IMR-90 (cell line): ENCODE data around the gene AP3D1. TPM values are rescaled to one million over a fixed set of nuclear protein-coding genes. Genes with fewer than 3 reads are reported as not detected.

ENCODE experiments used
- ELK1 ChIP-seq: fragments of 150-350 bp; IDR thresholded peaks from 2 replicates; pipeline ENCODE4 v1.6.1; 2016; ENCODE audit warnings: low read depth, mild to moderate bottlenecking, low read length, moderate library complexity, borderline replicate concordance
- MAFK ChIP-seq: IDR thresholded peaks from 2 replicates; pipeline ENCODE4 v1.6.1; 2012; ENCODE audit warnings: low read depth, low read length, improper control_type of control experiment
- polyA plus RNA-seq, 3 experiments: library from polyadenylated mRNA; depleted of rRNA; stranded (reverse); fragments of >200 nt; gene quantifications; 2 replicates each; pipeline ENCODE4 v1.2.3, GENCODE V29; 2012; ENCODE audit warnings: low replicate concordance in 1 of 3
- total RNA-seq: library from RNA; depleted of rRNA; stranded (reverse); fragments of >200 nt; gene quantifications from 2 replicates; pipeline ENCODE4 v1.2.3, GENCODE V29; 2012; rRNA removed

The AP3D1 gene
- total and polyA plus RNA-seq, 2 of the 4 experiments (the other 2 are of a cell fraction), result 75.3 to 129 TPM

GRCh38 chr19:2050991-2051772, 100.2 kb downstream of the AP3D1 start, which contains the start of gene MKNK2 (continued):
- TF ChIP-seq ELK1 (no peak), MAFK (no peak)

Other genes with a start within 250 kb of the AP3D1 start
- gene ADAT3, start 246.2 kb downstream of the AP3D1 start, total RNA-seq, result 0.28 and 0.36 TPM in 2 replicates
- 2.8 and 3.6 TPM in 2 replicates for gene ADAT3, start 246.2 kb downstream of the AP3D1 start, polyA plus RNA-seq (2012; rRNA removed)
- gene SCAMP4, start 246.2 kb downstream of the AP3D1 start, total RNA-seq, result 10.8 and 16.1 TPM in 2 replicates
- 24.0 and 28.1 TPM in 2 replicates for gene SCAMP4, start 246.2 kb downstream of the AP3D1 start, polyA plus RNA-seq (2012; rRNA removed)
- gene CSNK1G2, start 210.4 kb downstream of the AP3D1 start, total RNA-seq, result 35.6 and 38.0 TPM in 2 replicates
- 96.3 and 124 TPM in 2 replicates for gene CSNK1G2, start 210.4 kb downstream of the AP3D1 start, polyA plus RNA-seq (2012; rRNA removed)
- 24.4 and 25.8 TPM in 2 replicates for gene BTBD2, start 135.9 kb downstream of the AP3D1 start, total RNA-seq
- gene BTBD2, start 135.9 kb downstream of the AP3D1 start, polyA plus RNA-seq (2012; rRNA removed), result 65.7 and 67.1 TPM in 2 replicates
- gene MKNK2, start 100.3 kb downstream of the AP3D1 start, total RNA-seq, result 20.8 and 21.9 TPM in 2 replicates
- 31.8 and 37.5 TPM in 2 replicates for gene MKNK2, start 100.3 kb downstream of the AP3D1 start, polyA plus RNA-seq (2012; rRNA removed)
- 8.9 and 9.3 TPM in 2 replicates for gene MOB3A, start 55.2 kb downstream of the AP3D1 start, total RNA-seq
- gene MOB3A, start 55.2 kb downstream of the AP3D1 start, polyA plus RNA-seq (2012; rRNA removed), result 26.5 and 28.8 TPM in 2 replicates
- gene IZUMO4, start 54.7 kb downstream of the AP3D1 start, total RNA-seq, result 0.56 and 0.72 TPM in 2 replicates
- gene IZUMO4, start 54.7 kb downstream of the AP3D1 start, polyA plus RNA-seq (2012; rRNA removed), result 2.8 and 3.4 TPM in 2 replicates
- 2.5 TPM in 2 replicates for gene DOT1L, start 12.4 kb upstream of the AP3D1 start, total RNA-seq
- 12.6 and 22.0 TPM in 2 replicates for gene DOT1L, start 12.4 kb upstream of the AP3D1 start, polyA plus RNA-seq (2012; rRNA removed)
- gene PLEKHJ1, start 84.8 kb upstream of the AP3D1 start, total RNA-seq, result 31.7 and 33.1 TPM in 2 replicates
- 62.8 and 69.8 TPM in 2 replicates for gene PLEKHJ1, start 84.8 kb upstream of the AP3D1 start, polyA plus RNA-seq (2012; rRNA removed)
- 4.8 and 7.5 TPM in 2 replicates for gene SF3A2, start 85.3 kb upstream of the AP3D1 start, total RNA-seq
- gene SF3A2, start 85.3 kb upstream of the AP3D1 start, polyA plus RNA-seq (2012; rRNA removed), result 29.8 and 34.5 TPM in 2 replicates
- under 0.01 TPM in 1 of 2 replicates, not detected in the other for gene AMH, start 97.8 kb upstream of the AP3D1 start, total RNA-seq
- gene AMH, start 97.8 kb upstream of the AP3D1 start, polyA plus RNA-seq (2012; rRNA removed), result 0.86 and 1.5 TPM in 2 replicates
- gene JSRP1, start 104.9 kb upstream of the AP3D1 start, total RNA-seq, result not detected in 2 replicates
- gene JSRP1, start 104.9 kb upstream of the AP3D1 start, polyA plus RNA-seq (2012; rRNA removed), result not detected in 2 replicates
- under 0.01 TPM in 1 of 2 replicates, not detected in the other for gene PEAK3, start 130.6 kb upstream of the AP3D1 start, total RNA-seq
- 0.09 and 0.19 TPM in 2 replicates for gene PEAK3, start 130.6 kb upstream of the AP3D1 start, polyA plus RNA-seq (2012; rRNA removed)
- gene LINGO3, start 156.6 kb upstream of the AP3D1 start, total RNA-seq, result not detected in 2 replicates
- not detected in 2 replicates for gene LINGO3, start 156.6 kb upstream of the AP3D1 start, polyA plus RNA-seq (2012; rRNA removed)
- gene LSM7, start 177.0 kb upstream of the AP3D1 start, total RNA-seq, result 145 and 200 TPM in 2 replicates
- 544 and 708 TPM in 2 replicates for gene LSM7, start 177.0 kb upstream of the AP3D1 start, polyA plus RNA-seq (2012; rRNA removed)
- gene SPPL2B, start 177.1 kb upstream of the AP3D1 start, total RNA-seq, result 3.4 and 4.2 TPM in 2 replicates
- 45.7 and 52.0 TPM in 2 replicates for gene SPPL2B, start 177.1 kb upstream of the AP3D1 start, polyA plus RNA-seq (2012; rRNA removed)
- not detected in 2 replicates for gene TMPRSS9, start 208.7 kb upstream of the AP3D1 start, total RNA-seq
- gene TMPRSS9, start 208.7 kb upstream of the AP3D1 start, polyA plus RNA-seq (2012; rRNA removed), result not detected in 2 replicates